HG03159 (cell line): ENCODE measurements around the gene GLRX5.

ENCODE experiments used
- ATAC-seq: cut with Tn5 transposase; IDR thresholded peaks from one replicate; pipeline ENCODE4 v1.9.1; 2021; ENCODE audit warnings: mild to moderate bottlenecking, moderate library complexity; ENCODE audit not compliant: unreplicated experiment

The GLRX5 gene

GRCh38 chr14:95534299-95535225 lies at the start of gene GLRX5:
TSS of gene GLRX5 (plus strand) at chr14:95535050. CDS start at chr14:95535090, 40 bp downstream.
- peak; percentile 91 for ATAC-seq

- ATAC-seq = no peak
These were observed 49.5 kb upstream of the GLRX5 start for GRCh38 chr14:95485222-95485819.

- no peak for ATAC-seq
These were observed 47.8 kb upstream of the GLRX5 start for GRCh38 chr14:95486875-95487668.

- no peak for ATAC-seq
These were observed 47.2 kb upstream of the GLRX5 start for GRCh38 chr14:95487669-95488084.

GRCh38 chr14:95488376-95489213 lies 46.3 kb upstream of the GLRX5 start:
- ATAC-seq = no peak

- no peak for ATAC-seq
These were observed 45.4 kb upstream of the GLRX5 start for GRCh38 chr14:95489214-95490137.

GRCh38 chr14:95490138-95490509 lies 44.7 kb upstream of the GLRX5 start:
- ATAC-seq = no peak

GRCh38 chr14:95490727-95491451 lies 44.0 kb upstream of the GLRX5 start:
- no peak for ATAC-seq

GRCh38 chr14:95491936-95492608 lies 42.8 kb upstream of the GLRX5 start:
- ATAC-seq = no peak

- no peak for ATAC-seq
These were observed 41.3 kb upstream of the GLRX5 start for GRCh38 chr14:95493503-95493902.

GRCh38 chr14:95493976-95494375 lies 40.9 kb upstream of the GLRX5 start:
- no peak for ATAC-seq

GRCh38 chr14:95494456-95494855 lies 40.4 kb upstream of the GLRX5 start:
- ATAC-seq = no peak

GRCh38 chr14:95495076-95495475 lies 39.8 kb upstream of the GLRX5 start:
- no peak for ATAC-seq

GRCh38 chr14:95495538-95496025 lies 39.3 kb upstream of the GLRX5 start:
- peak; percentile 94 for ATAC-seq

GRCh38 chr14:95496111-95496681 lies 38.7 kb upstream of the GLRX5 start:
- peak; percentile 14 for ATAC-seq

GRCh38 chr14:95496690-95497259 lies 38.1 kb upstream of the GLRX5 start:
- no peak for ATAC-seq

- ATAC-seq = no peak
These were observed 37.3 kb upstream of the GLRX5 start for GRCh38 chr14:95497561-95498011.
